ENCODE results near the gene SYCE3.

The SYCE3 gene

GRCh38 chr22:50573491-50574382 lies 11.0 kb upstream of the SYCE3 start:
- H3K79me2 ChIP-seq (ENCODE audit: low read length) = no peaks in the 10 kb centered on the region
- no peak for TF ChIP-seq EZH2phosphoT487 (IDR thresholded peaks at IDR 0.05; ENCODE audit: low read depth)
- no peak for TF ChIP-seq CTCF (IDR thresholded peaks at IDR 0.05; ENCODE audit: low read depth, low read length)
- no peaks in the 10 kb centered on the region for H3K9me3 ChIP-seq (ENCODE audit: insufficient read depth, low read length)
- H2AFZ ChIP-seq (ENCODE audit: low read depth, low read length) = no peak overlapping the region
- no peaks in the 10 kb centered on the region for H3K4me1 ChIP-seq (ENCODE audit: low read length)
- no peaks in the 10 kb centered on the region for H4K20me1 ChIP-seq (ENCODE audit: insufficient read depth, low read length)
- no peaks in the 10 kb centered on the region for H3K27me3 ChIP-seq (ENCODE audit: low read depth, low read length)
- no peak overlapping the region for H3K9ac ChIP-seq (ENCODE audit: low read length)
- peaks cover 4% of the 10 kb centered on the region for H3K36me3 ChIP-seq (replicated peaks; ENCODE audit: low read depth, low read length)
- no peak overlapping the region for H3K4me3 ChIP-seq (ENCODE audit: low read length)
- no peak overlapping the region for H3K27ac ChIP-seq (ENCODE audit: low read length)
- H3K4me2 ChIP-seq (ENCODE audit: low read length) = no peak overlapping the region

GRCh38 chr22:50572965-50573364 lies 10.2 kb upstream of the SYCE3 start:
- H3K27me3 ChIP-seq (ENCODE audit: low read depth, low read length) = no peaks in the 10 kb centered on the region
- H3K27ac ChIP-seq (ENCODE audit: low read length) = no peak overlapping the region
- no peak overlapping the region for H3K4me3 ChIP-seq (ENCODE audit: low read length)
- TF ChIP-seq CTCF (IDR thresholded peaks at IDR 0.05; ENCODE audit: low read depth, low read length) = no peak
- no peak for TF ChIP-seq EZH2phosphoT487 (IDR thresholded peaks at IDR 0.05; ENCODE audit: low read depth)
- peaks cover 4% of the 10 kb centered on the region for H3K36me3 ChIP-seq (replicated peaks; ENCODE audit: low read depth, low read length)
- no peaks in the 10 kb centered on the region for H3K79me2 ChIP-seq (ENCODE audit: low read length)
- no peak overlapping the region for H3K9ac ChIP-seq (ENCODE audit: low read length)
- no peak overlapping the region for H2AFZ ChIP-seq (ENCODE audit: low read depth, low read length)
- no peaks in the 10 kb centered on the region for H4K20me1 ChIP-seq (ENCODE audit: insufficient read depth, low read length)
- H3K9me3 ChIP-seq (ENCODE audit: insufficient read depth, low read length) = no peaks in the 10 kb centered on the region
- H3K4me1 ChIP-seq (ENCODE audit: low read length) = no peaks in the 10 kb centered on the region
- no peak overlapping the region for H3K4me2 ChIP-seq (ENCODE audit: low read length)

- no peak for TF ChIP-seq CTCF (IDR thresholded peaks at IDR 0.05; ENCODE audit: low read depth, low read length)
- TF ChIP-seq EZH2phosphoT487 (IDR thresholded peaks at IDR 0.05; ENCODE audit: low read depth) = no peak
- Histone ChIP-seq H3K79me2 (ENCODE audit: low read length) (no peaks in the 10 kb centered on the region), H2AFZ (ENCODE audit: low read depth, low read length) (no peak overlapping the region), H3K4me2 (ENCODE audit: low read length) (no peak overlapping the region), H3K27ac (ENCODE audit: low read length) (no peak overlapping the region), H4K20me1 (ENCODE audit: insufficient read depth, low read length) (no peaks in the 10 kb centered on the region), H3K4me1 (ENCODE audit: low read length) (no peaks in the 10 kb centered on the region), H3K9ac (ENCODE audit: low read length) (no peak overlapping the region), H3K27me3 (ENCODE audit: low read depth, low read length) (no peaks in the 10 kb centered on the region), H3K9me3 (ENCODE audit: insufficient read depth, low read length) (no peaks in the 10 kb centered on the region), H3K36me3 (replicated peaks; ENCODE audit: low read depth, low read length) (peaks cover 6% of the 10 kb centered on the region), H3K4me3 (ENCODE audit: low read length) (no peak overlapping the region)
These were observed 8.8 kb upstream of the SYCE3 start for GRCh38 chr22:50571264-50572175.

GRCh38 chr22:50570861-50571260 lies 8.1 kb upstream of the SYCE3 start:
- no peak overlapping the region for H3K9ac ChIP-seq (ENCODE audit: low read length)
- peaks cover 6% of the 10 kb centered on the region for H3K36me3 ChIP-seq (replicated peaks; ENCODE audit: low read depth, low read length)
- H3K4me3 ChIP-seq (ENCODE audit: low read length) = no peak overlapping the region
- no peak overlapping the region for H3K4me2 ChIP-seq (ENCODE audit: low read length)
- H3K79me2 ChIP-seq (ENCODE audit: low read length) = no peaks in the 10 kb centered on the region
- H3K27ac ChIP-seq (ENCODE audit: low read length) = no peak overlapping the region
- no peaks in the 10 kb centered on the region for H4K20me1 ChIP-seq (ENCODE audit: insufficient read depth, low read length)
- no peaks in the 10 kb centered on the region for H3K4me1 ChIP-seq (ENCODE audit: low read length)
- H3K9me3 ChIP-seq (ENCODE audit: insufficient read depth, low read length) = no peaks in the 10 kb centered on the region
- no peak for TF ChIP-seq EZH2phosphoT487 (IDR thresholded peaks at IDR 0.05; ENCODE audit: low read depth)
- no peak for TF ChIP-seq CTCF (IDR thresholded peaks at IDR 0.05; ENCODE audit: low read depth, low read length)
- no peak overlapping the region for H2AFZ ChIP-seq (ENCODE audit: low read depth, low read length)
- no peaks in the 10 kb centered on the region for H3K27me3 ChIP-seq (ENCODE audit: low read depth, low read length)

Measured in OCI-LY3 (cell line).